ENCODE measurements around the gene TNFRSF4.
"Not testable (repeated sequence)": the region's sequence is repeated elsewhere in the genome, so short reads cannot be mapped to it uniquely, and the experiment has no call there.

Gene TNFRSF4

GRCh38 chr1:1213345-1214265 lies at the start of gene TNFRSF4:
Gene TNFRSF4, minus strand, starts transcription at chr1:1214153. Its CDS starts 26 bp downstream, at chr1:1214127.
- no peak for DNase-seq

GRCh38 chr1:1262758-1263157 lies 48.8 kb upstream of the TNFRSF4 start:
- no peak for DNase-seq

- no peak for DNase-seq
Measured at GRCh38 chr1:1262071-1262470, 48.1 kb upstream of the TNFRSF4 start.

GRCh38 chr1:1260843-1261560 lies 47.0 kb upstream of the TNFRSF4 start:
- no peak for DNase-seq

- no peak for DNase-seq
Measured at GRCh38 chr1:1259951-1260600, 46.1 kb upstream of the TNFRSF4 start.

GRCh38 chr1:1259540-1259939 lies 45.6 kb upstream of the TNFRSF4 start:
- no peak for DNase-seq

- no peak for DNase-seq
Measured at GRCh38 chr1:1259119-1259488, 45.2 kb upstream of the TNFRSF4 start.

GRCh38 chr1:1256956-1257871 lies 43.3 kb upstream of the TNFRSF4 start:
- no peak for DNase-seq

- DNase-seq, result no peak
Measured at GRCh38 chr1:1255611-1256010, 41.7 kb upstream of the TNFRSF4 start.

- DNase-seq, result no peak
Measured at GRCh38 chr1:1255078-1255477, 41.1 kb upstream of the TNFRSF4 start.

GRCh38 chr1:1254667-1254998 lies 40.7 kb upstream of the TNFRSF4 start:
- no peak for DNase-seq

- DNase-seq, result no peak
Measured at GRCh38 chr1:1253972-1254666, 40.2 kb upstream of the TNFRSF4 start.

GRCh38 chr1:1253314-1253713 lies 39.4 kb upstream of the TNFRSF4 start:
- no peak for DNase-seq

- DNase-seq, result peak; percentile 31
Measured at GRCh38 chr1:1250786-1251284, 36.9 kb upstream of the TNFRSF4 start.

GRCh38 chr1:1248009-1248913 lies 34.3 kb upstream of the TNFRSF4 start:
- DNase-seq, result not testable (repeated sequence)

- DNase-seq, result no peak
Measured at GRCh38 chr1:1247341-1247913, 33.5 kb upstream of the TNFRSF4 start.

GRCh38 chr1:1246577-1247340 lies 32.8 kb upstream of the TNFRSF4 start, which contains the start of gene C1QTNF12:
Gene C1QTNF12, minus strand, starts transcription at chr1:1246722. Its CDS starts 32 bp downstream, at chr1:1246690.
- DNase-seq, result no peak

GRCh38 chr1:1245817-1246576 lies 32.0 kb upstream of the TNFRSF4 start:
- no peak for DNase-seq
